HCT116 (cell line): Measurements from ENCODE around the gene NAA25.

Experiments used
- EZH2phosphoT487 ChIP-seq: fragments of 200-600 bp; IDR thresholded peaks from 2 replicates; pipeline ENCODE4 v1.6.1; 2018; ENCODE audit warnings: antibody characterized with exemption, borderline replicate concordance
- POLR2A ChIP-seq: IDR thresholded peaks from 2 replicates; pipeline ENCODE4 v1.7.0; 2011; ENCODE audit warnings: borderline replicate concordance; ENCODE audit not compliant: insufficient read depth, insufficient read length; ENCODE audit errors: extremely low read depth
- REST ChIP-seq: IDR thresholded peaks from 2 replicates; pipeline ENCODE4 v1.6.1; 2012; ENCODE audit warnings: low read depth
- SRF ChIP-seq: IDR thresholded peaks from 2 replicates; pipeline ENCODE4 v1.6.1; 2012; ENCODE audit warnings: low read depth
- TF ChIP-seq, protein P1 (sequence below), 3 experiments: fragments of 200-600 bp in 1 of 3; sonication (generic) in 1 of 3; IDR thresholded peaks in 2 of 3; conservative IDR thresholded peaks in 1 of 3; 2 replicates each; pipeline ENCODE4 v1.5.1; 2012 to 2017; ENCODE audit warnings: low read depth in 2 of 3, low read length in 2 of 3, antibody characterized with exemption in 1 of 3, borderline replicate concordance in 1 of 3, control low read depth in 1 of 3, mild to moderate bottlenecking in 1 of 3, mixed read lengths in 1 of 3, mixed run types in 1 of 3, moderate library complexity in 1 of 3; ENCODE audit not compliant: insufficient read depth in 1 of 3

DNA sequence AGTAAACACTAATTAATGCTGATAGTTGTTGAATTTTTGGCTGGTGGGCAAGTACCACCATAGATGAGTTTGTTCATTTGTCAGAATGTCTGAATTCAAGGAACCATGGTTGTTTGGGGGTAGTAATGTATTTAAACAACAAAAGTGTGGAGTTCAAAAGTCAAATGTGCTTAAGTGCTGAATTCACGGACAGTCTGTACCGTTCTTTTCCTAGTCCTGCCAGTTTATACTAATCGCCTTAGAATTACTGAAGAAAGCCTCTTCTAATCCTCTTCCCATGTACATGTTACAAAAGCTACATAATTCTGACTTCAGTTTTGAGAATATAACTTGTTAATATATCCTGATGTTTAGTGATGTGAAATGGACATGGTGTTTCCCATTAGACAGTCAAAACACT, 2.7 kb downstream of the NAA25 start:
- TF ChIP-seq POLR2A (no peak), REST (no peak), EZH2phosphoT487 (no peak), SRF (no peak)
- TF ChIP-seq, protein P1, sequence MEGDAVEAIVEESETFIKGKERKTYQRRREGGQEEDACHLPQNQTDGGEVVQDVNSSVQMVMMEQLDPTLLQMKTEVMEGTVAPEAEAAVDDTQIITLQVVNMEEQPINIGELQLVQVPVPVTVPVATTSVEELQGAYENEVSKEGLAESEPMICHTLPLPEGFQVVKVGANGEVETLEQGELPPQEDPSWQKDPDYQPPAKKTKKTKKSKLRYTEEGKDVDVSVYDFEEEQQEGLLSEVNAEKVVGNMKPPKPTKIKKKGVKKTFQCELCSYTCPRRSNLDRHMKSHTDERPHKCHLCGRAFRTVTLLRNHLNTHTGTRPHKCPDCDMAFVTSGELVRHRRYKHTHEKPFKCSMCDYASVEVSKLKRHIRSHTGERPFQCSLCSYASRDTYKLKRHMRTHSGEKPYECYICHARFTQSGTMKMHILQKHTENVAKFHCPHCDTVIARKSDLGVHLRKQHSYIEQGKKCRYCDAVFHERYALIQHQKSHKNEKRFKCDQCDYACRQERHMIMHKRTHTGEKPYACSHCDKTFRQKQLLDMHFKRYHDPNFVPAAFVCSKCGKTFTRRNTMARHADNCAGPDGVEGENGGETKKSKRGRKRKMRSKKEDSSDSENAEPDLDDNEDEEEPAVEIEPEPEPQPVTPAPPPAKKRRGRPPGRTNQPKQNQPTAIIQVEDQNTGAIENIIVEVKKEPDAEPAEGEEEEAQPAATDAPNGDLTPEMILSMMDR (IDR thresholded peaks at IDR 0.05 in 2 of 3, conservative IDR thresholded peaks at IDR 0.05 in 1 of 3; ENCODE audit: borderline replicate concordance in 1 of 3, insufficient read depth in 1 of 3, low read depth in 2 of 3, low read length in 2 of 3) = no peak
